Prostate gland (tissue), 2 donors: Measurements from ENCODE around the gene RIPPLY3.

Source experiments
- CTCF ChIP-seq, 4 experiments: fragments of 200-600 bp in 2 of 4; fragments of 450-650 bp in 2 of 4; sonication (generic) in 2 of 4; IDR thresholded peaks; 1 replicate in 3 of 4; 2 replicates in 1 of 4; pipeline ENCODE4 v1.5.1; 2016 to 2019; ENCODE audit warnings: antibody characterized with exemption in 4 of 4, mild to moderate bottlenecking in 2 of 4, moderate library complexity in 2 of 4
- POLR2AphosphoS5 ChIP-seq: sonication (generic); formaldehyde crosslinking; IDR thresholded peaks from one replicate; pipeline ENCODE4 v1.6.1; 2017; ENCODE audit warnings: antibody characterized with exemption

- TF ChIP-seq CTCF (IDR thresholded peaks at IDR 0.05) (no peak), POLR2AphosphoS5 (no peak)
Measured at GRCh38 chr21:36988536-36988935, 18.0 kb upstream of the RIPPLY3 start.
